GM12891 (cell line): ENCODE measurements around the gene MYEOV.

Experiments
- POLR2A ChIP-seq: IDR thresholded peaks from 2 replicates; pipeline ENCODE4 v1.6.1; 2011; ENCODE audit warnings: low read depth, low read length, control low read depth
- POLR2AphosphoS5 ChIP-seq: IDR thresholded peaks from 2 replicates; pipeline ENCODE4 v1.6.1; 2011; ENCODE audit warnings: low read depth, low read length, control low read depth
- POU2F2 ChIP-seq: IDR thresholded peaks from 2 replicates; pipeline ENCODE4 v1.6.1; 2011; ENCODE audit warnings: low read depth, mild to moderate bottlenecking, control low read depth, low read length, moderate library complexity
- SPI1 ChIP-seq: IDR thresholded peaks from 2 replicates; pipeline ENCODE4 v1.6.1; 2011; ENCODE audit warnings: low read depth, low read length, control low read depth
- TAF1 ChIP-seq: IDR thresholded peaks from 2 replicates; pipeline ENCODE4 v1.6.1; 2011; ENCODE audit warnings: low read depth, low read length, control low read depth

GRCh38 chr11:69269388-69269787, 24.6 kb upstream of the MYEOV start:
- TF ChIP-seq TAF1 (no peak), POLR2A (no peak), POLR2AphosphoS5 (no peak), SPI1 (no peak), POU2F2 (no peak)
